OCI-LY1 (cell line): ENCODE results near the gene CPVL.

Experiments
- EZH2 ChIP-seq: fragments of 200-600 bp; sonication (generic), shearing (Covaris generic); IDR thresholded peaks from 2 replicates; pipeline ENCODE4 v1.8.0; 2017; ENCODE audit warnings: borderline replicate concordance, mixed run types, mild to moderate bottlenecking, antibody characterized with exemption, low read length, moderate library complexity, mixed read lengths
- TF ChIP-seq, protein P1 (sequence below): fragments of 200-600 bp; sonication (generic), shearing (Covaris generic); IDR thresholded peaks from 2 replicates; pipeline ENCODE4 v1.5.1; 2017; ENCODE audit warnings: mild to moderate bottlenecking, antibody characterized with exemption, low read length, moderate library complexity, mixed read lengths

DNA sequence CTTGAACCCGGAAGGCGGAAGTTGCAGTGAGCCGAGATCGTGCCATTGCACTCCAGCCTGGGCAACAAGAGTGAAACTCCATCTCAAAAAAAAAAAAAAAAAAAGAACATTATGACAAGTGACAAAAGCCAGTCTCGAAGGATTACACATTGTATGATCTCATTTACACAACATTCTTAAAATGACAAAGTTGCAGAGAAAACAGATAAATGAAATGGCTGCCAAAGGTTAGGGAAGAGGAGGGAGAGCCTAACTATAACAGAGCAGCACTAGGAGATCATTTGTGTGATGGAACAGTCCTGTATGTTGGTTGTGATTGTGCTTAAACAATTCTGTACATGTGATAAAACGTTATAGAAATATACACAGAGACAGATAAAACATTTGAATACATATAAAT, 16.2 kb upstream of the CPVL start:
- TF ChIP-seq EZH2, result no peak
- TF ChIP-seq, protein P1, sequence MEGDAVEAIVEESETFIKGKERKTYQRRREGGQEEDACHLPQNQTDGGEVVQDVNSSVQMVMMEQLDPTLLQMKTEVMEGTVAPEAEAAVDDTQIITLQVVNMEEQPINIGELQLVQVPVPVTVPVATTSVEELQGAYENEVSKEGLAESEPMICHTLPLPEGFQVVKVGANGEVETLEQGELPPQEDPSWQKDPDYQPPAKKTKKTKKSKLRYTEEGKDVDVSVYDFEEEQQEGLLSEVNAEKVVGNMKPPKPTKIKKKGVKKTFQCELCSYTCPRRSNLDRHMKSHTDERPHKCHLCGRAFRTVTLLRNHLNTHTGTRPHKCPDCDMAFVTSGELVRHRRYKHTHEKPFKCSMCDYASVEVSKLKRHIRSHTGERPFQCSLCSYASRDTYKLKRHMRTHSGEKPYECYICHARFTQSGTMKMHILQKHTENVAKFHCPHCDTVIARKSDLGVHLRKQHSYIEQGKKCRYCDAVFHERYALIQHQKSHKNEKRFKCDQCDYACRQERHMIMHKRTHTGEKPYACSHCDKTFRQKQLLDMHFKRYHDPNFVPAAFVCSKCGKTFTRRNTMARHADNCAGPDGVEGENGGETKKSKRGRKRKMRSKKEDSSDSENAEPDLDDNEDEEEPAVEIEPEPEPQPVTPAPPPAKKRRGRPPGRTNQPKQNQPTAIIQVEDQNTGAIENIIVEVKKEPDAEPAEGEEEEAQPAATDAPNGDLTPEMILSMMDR, result no peak
